Hematopoietic multipotent progenitor cell treated with erythropoietin and hydrocortisone succinate and interleukin-3 and kit ligand, for 17 days (in vitro differentiated cells): ENCODE data around the gene PPIP5K1.

Source experiments
- DNase-seq: peaks from one replicate; pipeline ENCODE4 v3.0.0-alpha.2; 2015; ENCODE audit warnings: low spot score

The PPIP5K1 gene

DNA sequence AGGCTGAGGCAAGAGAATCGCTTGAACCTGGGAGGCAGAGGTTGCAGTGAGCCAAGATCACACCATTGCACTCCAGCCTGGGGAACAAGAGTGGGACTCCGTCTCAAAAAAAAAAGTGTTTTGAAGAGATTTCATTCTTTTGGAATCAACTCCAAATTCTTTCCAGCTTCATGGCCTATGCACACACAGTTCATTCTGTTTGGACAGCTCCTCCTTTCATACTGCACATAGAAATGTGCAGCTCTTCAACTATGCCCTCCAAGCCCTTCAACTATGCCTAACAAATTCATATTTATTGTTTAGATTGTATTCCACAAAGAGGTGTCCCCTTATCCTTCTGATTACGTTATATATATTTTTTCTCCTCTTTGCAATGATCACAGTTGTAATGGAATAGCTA is 101.2 kb downstream of the PPIP5K1 start:
- no peak for DNase-seq

DNA sequence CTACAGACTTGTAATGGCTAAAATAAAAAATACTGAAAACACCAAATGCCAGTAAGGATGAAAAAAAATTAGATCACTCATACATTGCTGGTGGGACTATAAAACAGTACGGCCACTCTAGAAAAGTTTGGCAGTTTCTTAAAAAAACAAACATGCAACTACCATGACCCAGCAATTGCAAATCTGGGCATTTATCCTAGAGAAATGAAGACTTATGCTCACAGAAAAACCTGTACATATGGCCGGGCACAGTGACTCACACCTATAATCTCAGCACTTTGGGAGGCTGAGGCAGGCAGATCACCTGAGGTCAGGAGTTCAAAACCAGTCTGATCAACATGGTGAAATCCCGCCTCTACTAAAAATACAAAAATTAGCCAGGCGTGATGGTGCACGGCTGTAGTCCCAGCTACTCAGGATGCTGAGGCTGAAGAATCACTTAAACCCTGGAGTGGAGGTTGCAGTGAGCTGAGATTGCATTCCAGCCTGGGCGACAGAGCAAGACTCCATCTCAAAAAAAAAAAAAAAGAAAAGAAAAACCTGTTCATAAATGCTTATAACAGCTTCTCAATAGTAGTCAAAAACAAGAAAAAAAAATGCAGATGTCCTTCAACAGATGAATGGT is 102.6 kb downstream of the PPIP5K1 start:
- DNase-seq: no peak

DNA sequence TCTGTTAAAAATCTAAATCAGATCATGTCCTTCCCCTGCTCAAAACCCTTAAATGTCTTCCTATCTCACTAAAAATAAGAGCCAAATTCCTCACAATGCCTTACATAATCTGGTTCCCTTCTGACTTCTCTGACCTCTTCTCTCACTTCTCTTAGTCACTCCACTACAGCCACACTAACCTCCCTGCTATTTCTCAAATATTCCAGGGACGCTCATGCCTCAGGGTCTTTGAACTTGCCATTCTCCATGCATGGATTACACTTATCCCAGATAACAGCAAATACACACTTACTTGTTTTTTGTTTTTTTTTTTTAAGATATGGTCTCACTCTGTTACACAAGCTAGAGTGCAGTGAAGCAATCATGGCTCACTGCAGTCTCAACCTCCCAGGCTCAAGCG is 105.6 kb downstream of the PPIP5K1 start:
- no peak for DNase-seq
